Psoas muscle (tissue), 8 donors: ENCODE results near the gene PPP3CB. TPM values are rescaled to one million over a fixed set of nuclear protein-coding genes. Genes with fewer than 3 reads are reported as not detected.
A peak's percentile ranks its signal among the peaks of the same experiment; 100 is the strongest.

ENCODE experiments used
- ATAC-seq, 4 donors: fragments of 200-7000 bp; cut with Tn5 transposase; one replicate each; pipeline ENCODE4 v1.9.1; 2020; ENCODE audit warnings: moderate library complexity in 3 of 4, mild to moderate bottlenecking in 2 of 4
- DNase-seq, 2 donors: peaks; one replicate each; pipeline ENCODE4 v3.0.0-alpha.2; 2020
- H3K27ac ChIP-seq: fragments of 200-600 bp; one replicate; pipeline ENCODE4 v1.8.0; 2022
- H3K27me3 ChIP-seq, 3 donors: fragments of 200-600 bp in 1 of 3; one replicate each; pipeline versions ENCODE4 v1.6.1 to v1.8.0; 2013 to 2022; ENCODE audit warnings: low read length in 2 of 3, mild to moderate bottlenecking in 2 of 3, moderate library complexity in 1 of 3; ENCODE audit not compliant: insufficient read depth in 3 of 3
- H3K36me3 ChIP-seq, 2 donors: fragments of 200-600 bp in 1 of 2; one replicate each; pipeline versions ENCODE4 v1.6.1 to v1.8.0; 2013 to 2022; ENCODE audit warnings: low read depth in 1 of 2, mild to moderate bottlenecking in 1 of 2, moderate library complexity in 1 of 2; ENCODE audit not compliant: insufficient read depth in 1 of 2
- H3K4me1 ChIP-seq: fragments of 200-600 bp; one replicate; pipeline ENCODE4 v1.8.0; 2022
- H3K4me3 ChIP-seq: fragments of 200-600 bp; one replicate; pipeline ENCODE4 v1.8.0; 2022; ENCODE audit warnings: mild to moderate bottlenecking
- H3K9me3 ChIP-seq: fragments of 200-600 bp; one replicate; pipeline ENCODE4 v1.8.0; 2022
- WGBS, 3 donors: extraction: QIAGEN DNeasy Blood & Tissue Kit; methylation state at CpG; one replicate each; pipeline versions ENCODE4 v1.1.6 to v1.1.7; 2013; 5-methylcytosine and 5-hydroxymethylcytosine counted together
- intact Hi-C, 2 donors: fragments of 100-400 bp; cut with DNase I; formaldehyde crosslinking; loops; one replicate each; pipeline versions ENCODE4 v1.11.0 to v1.14.2; 2022
- long read RNA-seq, 2 donors: library from polyadenylated mRNA; unstranded; transcript quantifications; one replicate each; pipeline ENCODE4 v2.0.0, GENCODE V29; 2021
- polyA plus RNA-seq, 3 donors: library from polyadenylated mRNA; stranded (reverse); fragments of 200-250 nt; gene quantifications; one replicate each; pipeline ENCODE4 v1.2.3, GENCODE V29; 2013
- total RNA-seq, 4 donors: library from RNA; stranded (reverse); fragmentation: NEBNext Ultra II Directional in 2 of 4; extraction: Animal tissue kit (Norgen Biotek cat#: 25700) in 2 of 4; gene quantifications; one replicate each; pipeline versions ENCODE4 v1.2.1 to v1.2.4, GENCODE V29; 2021 to 2023
- TF ChIP-seq, protein P1 (sequence below): fragments of 200-600 bp; IDR thresholded peaks from one replicate; pipeline ENCODE4 v1.8.0; 2022; ENCODE audit warnings: antibody characterized with exemption
- donor health status: healthy with polysubstance abuse.
- donor health status: DM: no; HTN: no; CAD: no; lungs with moderate emphysema.
- donor health status: Bipolar disorder and iron deficiency.
- donor health status: healthy.
- donor health status: DM: yes; HTN: yes; CAD: no.
- donor health status: DM: no; HTN: no; CAD: no.
- donor health status: DM: no; HTN: no; CAD: no.
- donor health status: DM: yes; HTN: yes; CAD: no.

The PPP3CB gene
- total RNA-seq, result 100 to 1,000 TPM in 3 of 4 donors, 10 to 100 TPM in 1; 92.3 to 177 (median 138) TPM
- 100 to 1,000 TPM in 1 of 3 donors, 10 to 100 TPM in 2; 52.2 to 162 (median 94.2) TPM for polyA plus RNA-seq
- long read RNA-seq, donor 1, transcript PPP3CB-204 (14 exons, 3,149 nt), result minor isoform, 5 of 65 reads
- long read RNA-seq, donor 1, transcript PPP3CB-202 (14 exons, 3,501 nt), result major isoform, 12 of 65 reads
- long read RNA-seq, donor 1, partial matches to known transcripts, result 6 of 65 reads
- long read RNA-seq, donor 1, other reads (novel, unspliced or antisense), result 42 of 65 reads
- long read RNA-seq, donor 2, transcript PPP3CB-204 (14 exons, 3,149 nt), result minor isoform, 18 of 69 reads
- long read RNA-seq, donor 2, transcript PPP3CB-202 (14 exons, 3,501 nt), result major isoform, 19 of 69 reads
- long read RNA-seq, donor 2, partial matches to known transcripts, result 10 of 69 reads
- long read RNA-seq, donor 2, other reads (novel, unspliced or antisense), result 21 of 69 reads

DNA sequence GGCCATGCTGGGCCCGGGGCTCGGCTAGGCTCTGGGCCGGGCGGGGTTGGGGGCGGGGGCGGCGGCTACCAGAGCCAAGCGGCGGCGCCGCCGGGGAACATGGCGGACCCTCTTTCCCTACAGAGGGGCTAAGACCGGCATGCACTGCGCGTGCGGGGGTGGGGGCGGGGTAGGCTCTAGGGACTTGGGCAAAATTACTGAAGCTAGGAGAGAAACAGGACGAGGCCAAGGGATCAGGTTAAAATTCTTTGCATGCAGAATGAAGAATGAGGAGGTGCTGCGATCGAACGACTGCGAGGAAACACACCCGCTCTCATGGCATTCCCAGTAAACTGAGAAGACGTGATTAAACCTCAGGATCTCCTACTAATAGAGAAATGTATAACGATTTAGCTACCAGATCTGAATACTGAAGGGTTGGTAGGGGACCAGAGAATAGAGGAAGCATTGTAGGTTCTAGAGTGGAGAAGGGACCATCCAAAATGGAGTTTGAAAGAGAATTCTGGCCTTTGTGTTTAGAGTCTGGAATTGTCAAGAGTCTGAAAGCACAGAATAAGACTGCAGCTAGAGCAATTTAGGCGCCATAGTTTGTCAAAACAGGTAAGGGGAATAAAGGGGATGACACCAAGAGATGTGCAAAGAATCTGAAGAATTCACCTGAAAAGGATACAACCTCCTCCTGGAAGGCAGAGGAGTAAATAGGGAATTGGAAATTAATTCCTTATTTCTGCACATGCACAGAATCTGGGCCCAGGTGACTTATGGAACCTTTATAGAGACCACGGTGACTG is at the start of gene PPP3CB:
TSS of gene PPP3CB (minus strand) at position 141 of the 791 bp plus-strand sequence. CDS start at position 6, 135 bp downstream.
- intact Hi-C loops, result loop anchor here in 1 of 2 donors (5.0 kb wide), 2 partner anchors 84 to 249 kb away; partner anchors contain the start of genes ANXA7 and DNAJC9
- DNase-seq (peak; percentile 93 to 94), ATAC-seq (peak; percentile 74 to 86 (median 84))
- Histone ChIP-seq H3K36me3 (peaks cover 4 to 42% of the 10 kb centered on the region in 2 donors), H3K4me3 (peak within 1 kb of the TSS; percentile 90), H3K27me3 (no peaks in the 10 kb centered on the region), H3K4me1 (peaks cover 40% of the 10 kb centered on the region), H3K9me3 (no peaks in the 10 kb centered on the region), H3K27ac (peak within 1 kb of the TSS; percentile 96)
- WGBS, 3 donors, result 6 to 7% (median 6%) methylated on average over 23 to 28 of the region's 28 CpGs
- TF ChIP-seq, protein P1, sequence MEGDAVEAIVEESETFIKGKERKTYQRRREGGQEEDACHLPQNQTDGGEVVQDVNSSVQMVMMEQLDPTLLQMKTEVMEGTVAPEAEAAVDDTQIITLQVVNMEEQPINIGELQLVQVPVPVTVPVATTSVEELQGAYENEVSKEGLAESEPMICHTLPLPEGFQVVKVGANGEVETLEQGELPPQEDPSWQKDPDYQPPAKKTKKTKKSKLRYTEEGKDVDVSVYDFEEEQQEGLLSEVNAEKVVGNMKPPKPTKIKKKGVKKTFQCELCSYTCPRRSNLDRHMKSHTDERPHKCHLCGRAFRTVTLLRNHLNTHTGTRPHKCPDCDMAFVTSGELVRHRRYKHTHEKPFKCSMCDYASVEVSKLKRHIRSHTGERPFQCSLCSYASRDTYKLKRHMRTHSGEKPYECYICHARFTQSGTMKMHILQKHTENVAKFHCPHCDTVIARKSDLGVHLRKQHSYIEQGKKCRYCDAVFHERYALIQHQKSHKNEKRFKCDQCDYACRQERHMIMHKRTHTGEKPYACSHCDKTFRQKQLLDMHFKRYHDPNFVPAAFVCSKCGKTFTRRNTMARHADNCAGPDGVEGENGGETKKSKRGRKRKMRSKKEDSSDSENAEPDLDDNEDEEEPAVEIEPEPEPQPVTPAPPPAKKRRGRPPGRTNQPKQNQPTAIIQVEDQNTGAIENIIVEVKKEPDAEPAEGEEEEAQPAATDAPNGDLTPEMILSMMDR, result no peak

DNA sequence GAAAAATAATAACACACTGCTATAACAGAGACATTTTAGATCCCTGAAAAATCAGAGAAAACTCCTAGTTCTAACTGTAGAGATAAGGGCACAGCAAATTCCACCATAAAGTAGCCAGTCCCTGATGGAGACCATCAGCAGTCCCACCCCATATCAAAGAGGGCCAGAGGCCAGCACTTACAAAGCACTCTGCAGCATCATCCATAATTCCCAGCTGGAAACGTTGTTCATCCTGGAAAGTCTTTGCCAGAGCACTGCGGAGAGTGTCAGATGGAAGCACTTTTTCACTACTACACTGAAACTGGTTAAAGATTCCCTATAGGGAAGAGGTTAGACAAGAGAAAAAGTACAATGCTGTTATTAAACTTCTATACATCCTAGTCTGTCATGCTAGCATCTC is 49.5 kb upstream of the PPP3CB start:
- no peak for DNase-seq
- H3K36me3 ChIP-seq, result peaks cover 4 to 53% of the 10 kb centered on the region in 2 donors

DNA sequence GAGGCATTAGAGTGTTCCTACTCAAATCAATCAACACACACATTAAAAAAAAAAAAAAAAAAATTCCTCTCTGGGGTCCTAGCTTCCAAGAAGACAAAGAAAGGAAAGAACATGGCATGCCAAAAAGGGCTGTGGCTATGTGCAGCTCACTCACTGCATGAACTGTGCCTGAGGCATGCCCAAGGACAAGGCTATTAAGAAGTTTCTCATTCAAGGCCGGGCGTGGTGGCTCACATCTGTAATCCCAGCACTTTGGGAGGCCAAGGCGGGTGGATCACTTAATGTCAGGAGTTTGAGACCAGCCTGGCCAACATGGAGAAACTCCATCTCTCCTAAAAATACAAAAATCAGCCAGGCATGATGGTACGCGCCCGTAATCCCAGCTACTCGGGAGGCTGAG is 41.9 kb upstream of the PPP3CB start:
- TF ChIP-seq, protein P1, result no peak
- Histone ChIP-seq H3K36me3 (peaks cover 12 to 100% of the 10 kb centered on the region in 2 donors), H3K4me3 (no peak overlapping the region), H3K27ac (peak overlapping the region; percentile 7), H3K9me3 (no peaks in the 10 kb centered on the region), H3K27me3 (no peaks in the 10 kb centered on the region), H3K4me1 (peaks cover 20% of the 10 kb centered on the region)
- 83 to 94% (median 89%) methylated on average over 7 of the region's 7 CpGs for WGBS, 3 donors
- ATAC-seq (peak in 3 of 4 donors; percentile 41 to 59 (median 54)), DNase-seq (no peak)
- intact Hi-C loops, result loop anchor here in 1 of 2 donors (10.0 kb wide), 1 partner anchor 187 kb away; no protein-coding TSS in a partner anchor

More for the DNA sequence above, 49.5 kb upstream of the PPP3CB start:
- Histone ChIP-seq H3K4me3 (no peak overlapping the region), H3K4me1 (peaks cover 25% of the 10 kb centered on the region), H3K9me3 (no peaks in the 10 kb centered on the region), H3K27ac (peak overlapping the region; percentile 38), H3K27me3 (no peaks in the 10 kb centered on the region)
- no peak for ATAC-seq
- WGBS, 3 donors, result 56 to 70% (median 64%) methylated on average over 2 of the region's 2 CpGs
- intact Hi-C loops, result no loop called here
- TF ChIP-seq, protein P1, result no peak

DNA sequence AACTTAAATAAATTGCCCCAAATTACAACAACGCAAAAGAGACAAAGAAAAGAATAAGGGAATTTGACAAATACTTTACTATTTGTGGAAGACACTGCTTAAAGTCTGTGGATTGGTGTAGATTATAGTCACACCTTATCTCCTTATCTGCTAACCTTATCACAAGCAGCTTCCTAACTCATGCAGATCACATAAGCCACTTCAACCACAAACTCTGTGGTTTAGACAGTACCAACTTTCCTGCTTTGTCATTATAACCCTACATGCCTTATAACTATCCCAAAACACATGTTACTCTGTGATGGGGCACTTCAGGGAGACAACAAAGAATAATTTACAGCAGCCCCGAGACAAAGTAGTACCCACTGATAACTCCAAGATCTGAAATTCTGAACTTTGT is 41.5 kb upstream of the PPP3CB start:
- WGBS, 3 donors, result 87 to 97% (median 92%) methylated on average over 2 of the region's 2 CpGs
- TF ChIP-seq, protein P1, result no peak

More for the DNA sequence above, 41.5 kb upstream of the PPP3CB start:
- no peak overlapping the region for H3K4me3 ChIP-seq
- no peaks in the 10 kb centered on the region for H3K9me3 ChIP-seq
- intact Hi-C loops, result loop anchor here in 1 of 2 donors (10.0 kb wide), 1 partner anchor 188 kb away; no protein-coding TSS in a partner anchor
- DNase-seq (no peak), ATAC-seq (no peak)
- peaks cover 20% of the 10 kb centered on the region for H3K4me1 ChIP-seq
- peaks cover 12 to 100% of the 10 kb centered on the region in 2 donors for H3K36me3 ChIP-seq
- H3K27ac ChIP-seq, result peak overlapping the region; percentile 7
- H3K27me3 ChIP-seq, result no peaks in the 10 kb centered on the region
